NCI-H1417 treated with DMSO at 0.1 percent for 48 hours (cell line): ENCODE measurements around the gene TNNC1.

Experiments
- DNase-seq: peaks from one replicate; lab custom pipeline; 2025; lab: John Stamatoyannopoulos, UW

TNNC1 gene

GRCh38 chr3:52429779-52430415 is 23.9 kb downstream of the TNNC1 start:
- DNase-seq: no peak

GRCh38 chr3:52429031-52429430 is 24.8 kb downstream of the TNNC1 start:
- no peak for DNase-seq

- DNase-seq: no peak
Observed at GRCh38 chr3:52428151-52429005, 25.5 kb downstream of the TNNC1 start.

GRCh38 chr3:52423173-52423572 is 30.7 kb downstream of the TNNC1 start:
- DNase-seq: no peak

- no peak for DNase-seq
Observed at GRCh38 chr3:52422669-52423068, 31.2 kb downstream of the TNNC1 start.

DNA sequence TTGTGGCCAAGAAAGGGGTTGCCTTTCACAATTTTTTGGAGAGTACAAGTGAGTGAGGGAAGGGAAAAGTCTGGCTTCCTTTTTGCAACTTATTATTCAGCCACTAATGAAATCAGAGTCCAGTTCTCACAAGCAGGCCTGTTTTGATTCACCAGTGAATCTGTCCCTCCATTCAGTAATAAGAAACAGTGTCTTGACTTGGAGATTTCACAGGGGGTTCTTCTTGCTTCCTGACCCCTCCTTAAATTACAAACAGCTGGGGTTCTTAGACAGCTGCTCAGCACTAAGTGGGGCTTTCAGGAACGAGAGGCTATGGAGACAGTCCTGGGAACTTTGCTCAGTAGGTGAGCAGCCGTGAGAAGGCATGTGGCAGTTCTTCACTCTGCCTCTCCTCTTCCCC is 33.5 kb downstream of the TNNC1 start:
- DNase-seq: no peak

GRCh38 chr3:52415800-52416199 is 38.0 kb downstream of the TNNC1 start:
- no peak for DNase-seq

DNA sequence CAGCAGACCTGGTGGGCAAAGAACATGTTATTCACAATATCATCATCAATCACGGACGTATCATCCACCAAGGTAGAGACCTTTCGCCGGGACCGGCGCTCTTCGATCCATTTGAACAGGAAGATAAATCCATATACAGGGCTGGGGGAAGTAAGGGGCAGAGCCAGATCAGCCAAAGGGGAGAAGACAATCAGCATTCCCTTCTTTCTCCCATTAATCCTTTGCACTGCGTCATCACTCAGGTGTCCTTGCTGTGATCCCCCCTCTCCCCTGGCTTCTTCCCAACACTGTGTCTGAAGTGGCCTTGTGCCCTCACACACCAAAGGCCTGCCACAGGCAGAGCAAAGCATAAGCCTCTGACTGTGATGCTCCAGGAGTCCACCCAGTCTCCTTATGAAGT is 45.4 kb downstream of the TNNC1 start:
- DNase-seq: no peak

DNA sequence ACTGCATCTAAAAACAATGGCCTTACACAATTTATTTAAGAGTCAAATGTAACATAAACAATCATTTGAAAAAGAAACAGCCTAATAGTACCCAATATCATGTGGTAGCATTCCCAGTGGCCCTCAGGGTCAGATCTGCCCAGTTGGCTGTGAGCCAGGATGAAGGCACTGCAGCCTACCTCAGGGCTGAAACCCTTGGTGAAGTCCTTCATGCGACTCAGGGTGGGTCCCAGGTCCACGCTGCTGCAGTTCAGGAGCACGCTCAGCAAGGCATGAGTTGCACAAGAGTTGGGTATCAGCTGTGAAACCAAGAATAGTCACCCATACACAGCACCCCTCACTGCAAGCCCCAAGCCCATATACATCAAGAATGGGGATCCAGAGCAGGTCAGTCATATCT is 46.1 kb downstream of the TNNC1 start:
- DNase-seq: no peak

DNA sequence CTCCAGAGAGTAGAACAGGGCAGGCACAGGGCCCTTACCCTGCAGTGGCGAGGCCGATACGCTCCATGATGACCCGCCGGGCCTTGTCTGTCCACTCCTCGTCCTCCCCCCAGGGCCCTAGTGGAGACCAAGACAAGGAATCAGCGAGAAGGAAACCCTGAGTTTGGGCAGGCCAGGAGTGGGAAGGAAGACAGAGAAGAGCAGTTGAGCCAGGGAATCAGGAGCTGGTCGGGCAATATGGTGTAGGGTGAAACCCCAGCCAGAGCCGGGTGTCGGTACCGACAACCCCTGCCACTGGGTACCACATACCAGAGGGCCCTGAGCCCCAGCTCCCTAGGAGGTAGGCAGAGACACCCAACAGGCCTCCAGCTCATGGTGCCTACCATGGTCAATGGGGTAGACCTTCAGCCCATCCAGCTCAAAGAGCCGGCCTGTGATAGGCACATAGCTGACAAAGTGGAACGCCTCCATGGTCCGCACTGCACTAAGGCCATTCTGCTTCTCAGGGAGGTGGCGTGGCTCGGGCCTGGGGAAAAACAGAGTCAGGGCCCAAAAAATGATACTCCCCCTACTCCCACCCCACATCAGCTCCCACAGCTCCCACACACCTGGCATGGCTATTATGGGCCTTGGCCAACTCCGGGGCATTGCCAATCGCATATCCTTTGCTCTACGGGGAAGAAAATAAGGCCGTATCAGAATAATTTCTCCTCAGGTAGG is 46.9 kb downstream of the TNNC1 start:
- DNase-seq: no peak

- DNase-seq: no peak
Observed at GRCh38 chr3:52406231-52406661, 47.6 kb downstream of the TNNC1 start.

DNA sequence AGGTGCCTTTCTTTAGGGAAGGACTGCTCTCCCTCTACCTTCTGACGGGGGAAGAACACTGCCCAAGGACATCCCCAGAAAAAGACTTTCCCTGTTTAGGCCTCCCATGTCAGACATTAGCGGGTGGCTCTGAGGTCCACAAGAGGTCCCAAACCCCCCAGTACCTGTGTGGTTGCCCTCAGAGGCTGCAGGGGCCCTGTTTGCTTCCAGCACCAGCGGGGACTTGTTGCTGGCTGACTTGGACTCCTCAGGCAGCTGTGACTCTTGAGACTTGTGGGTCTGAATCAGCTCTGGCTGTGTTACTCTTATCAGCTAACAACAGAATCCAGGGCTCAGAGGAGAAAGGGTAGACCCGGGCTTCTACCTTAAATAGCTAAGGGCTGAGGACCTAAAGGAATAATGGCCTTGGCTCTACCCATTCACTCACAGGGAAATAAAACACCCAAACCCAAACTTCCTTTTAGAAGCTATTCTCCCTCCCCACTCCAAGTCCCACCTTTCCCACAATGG is 48.2 kb downstream of the TNNC1 start:
- DNase-seq: no peak

- no peak for DNase-seq
Observed at GRCh38 chr3:52405066-52405465, 48.8 kb downstream of the TNNC1 start.

DNA sequence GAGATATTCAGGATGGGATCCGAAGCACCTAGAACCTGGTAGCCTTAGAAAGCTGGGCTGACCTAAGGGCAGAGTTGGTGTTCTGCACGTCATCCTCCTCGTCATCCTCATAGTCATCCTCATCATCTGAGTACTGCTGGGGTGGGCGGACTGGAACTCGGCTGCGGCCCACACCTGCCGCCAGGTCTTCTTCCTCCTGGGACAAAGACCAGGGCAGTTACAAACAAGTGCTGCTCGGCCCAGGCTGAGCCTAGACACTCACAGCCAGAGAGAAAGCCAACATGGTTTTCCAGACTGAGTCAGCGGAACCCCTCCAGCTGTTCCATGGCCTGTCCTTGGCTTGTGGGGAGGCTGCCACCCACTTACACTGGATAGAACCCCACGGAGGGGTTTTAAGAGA is 49.5 kb downstream of the TNNC1 start:
- no peak for DNase-seq

DNA sequence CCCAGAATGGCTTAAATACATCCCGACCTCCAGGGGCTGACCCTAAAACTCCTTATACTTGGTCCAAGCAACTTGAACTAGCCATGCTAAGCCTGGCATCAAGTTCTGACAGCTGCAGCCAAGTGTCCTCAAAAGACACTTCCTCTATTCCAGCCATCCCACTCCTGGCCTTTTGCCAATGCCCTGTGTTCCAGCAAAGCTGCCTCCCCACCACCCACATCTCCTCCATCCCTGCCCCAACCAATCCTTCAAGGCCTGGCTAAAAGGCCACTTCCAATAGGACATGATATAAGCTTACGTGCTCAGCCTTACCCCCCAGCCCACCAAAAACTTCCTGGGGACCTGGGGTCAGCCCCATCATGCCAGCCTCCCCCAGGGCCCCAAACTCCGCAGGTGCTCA is 49.9 kb downstream of the TNNC1 start:
- DNase-seq: no peak

DNA sequence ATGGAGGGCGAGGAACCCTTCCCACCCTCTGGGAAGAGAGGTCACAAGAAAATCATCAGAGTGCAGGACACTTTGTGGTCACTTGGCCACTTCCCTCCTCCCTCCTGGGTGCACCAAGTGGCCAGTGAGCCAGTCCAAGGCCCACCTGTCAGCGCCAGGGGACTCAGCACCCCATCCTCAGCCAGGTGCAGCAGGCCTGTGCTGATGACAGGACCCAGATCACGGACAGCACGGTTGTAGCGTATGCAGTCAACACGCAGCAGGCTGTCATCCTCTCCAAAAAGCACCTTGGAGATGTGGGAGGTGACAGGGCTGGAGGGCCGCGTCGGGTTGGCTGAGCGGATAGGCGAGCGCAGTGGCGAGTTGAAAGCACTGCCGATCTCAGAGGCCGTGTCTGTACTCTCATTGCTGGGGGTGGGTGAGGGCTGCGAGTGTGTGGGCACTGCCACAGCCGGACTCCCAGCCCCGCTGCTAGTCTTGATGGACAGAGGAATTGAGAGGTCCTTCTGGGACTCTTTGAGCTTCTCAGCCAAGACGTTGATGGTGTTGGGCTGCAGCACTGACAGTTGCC is 50.5 kb downstream of the TNNC1 start:
- no peak for DNase-seq

DNA sequence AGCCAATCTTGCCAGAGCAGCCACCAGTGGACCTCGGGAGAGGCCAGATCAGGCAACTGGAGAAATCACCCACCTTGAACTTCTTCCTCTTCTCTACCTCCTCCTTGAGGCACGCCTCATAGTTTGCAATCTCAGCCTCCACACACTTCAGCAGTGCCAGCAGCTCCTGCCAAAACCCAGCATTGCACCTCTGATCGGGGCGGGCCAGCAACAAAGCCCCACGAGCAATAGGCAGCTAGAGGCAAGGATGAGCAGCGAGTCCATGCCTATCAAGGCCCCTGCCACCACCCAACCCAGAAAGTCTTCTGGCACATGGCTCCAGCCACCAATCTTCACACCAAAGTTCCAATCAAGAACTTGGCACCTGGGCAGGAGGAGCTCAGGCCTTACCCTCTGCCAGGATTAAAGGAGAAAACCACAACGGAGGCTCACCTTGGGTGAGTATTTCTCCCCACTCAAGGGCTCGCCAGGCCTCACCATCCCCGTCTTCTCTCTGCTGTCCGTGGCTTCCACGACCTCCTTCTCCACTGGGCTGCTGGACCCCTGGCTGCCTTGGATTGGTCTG is 51.1 kb downstream of the TNNC1 start:
- no peak for DNase-seq

DNA sequence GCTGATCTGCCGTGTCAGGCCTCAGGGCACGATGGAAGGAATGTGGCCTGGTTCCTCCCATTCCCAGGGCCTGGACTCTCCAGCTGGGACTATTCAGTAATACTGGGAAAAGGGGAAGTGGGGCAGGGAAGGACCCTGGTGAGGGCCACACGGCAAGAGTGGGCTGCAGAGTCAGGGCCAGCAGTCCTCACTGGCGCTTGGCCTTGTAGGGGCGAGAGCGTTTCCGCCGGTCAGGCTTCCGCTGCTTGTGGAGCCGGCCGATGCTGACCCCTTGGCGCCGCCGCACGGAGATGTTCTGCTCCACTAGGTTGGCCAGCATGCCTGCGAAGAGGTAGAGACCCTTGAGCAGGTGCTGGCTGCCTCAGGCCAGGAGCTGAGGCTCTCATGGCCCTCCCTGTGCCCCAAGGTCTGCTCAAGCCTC is 51.7 kb downstream of the TNNC1 start:
- DNase-seq: no peak

DNA sequence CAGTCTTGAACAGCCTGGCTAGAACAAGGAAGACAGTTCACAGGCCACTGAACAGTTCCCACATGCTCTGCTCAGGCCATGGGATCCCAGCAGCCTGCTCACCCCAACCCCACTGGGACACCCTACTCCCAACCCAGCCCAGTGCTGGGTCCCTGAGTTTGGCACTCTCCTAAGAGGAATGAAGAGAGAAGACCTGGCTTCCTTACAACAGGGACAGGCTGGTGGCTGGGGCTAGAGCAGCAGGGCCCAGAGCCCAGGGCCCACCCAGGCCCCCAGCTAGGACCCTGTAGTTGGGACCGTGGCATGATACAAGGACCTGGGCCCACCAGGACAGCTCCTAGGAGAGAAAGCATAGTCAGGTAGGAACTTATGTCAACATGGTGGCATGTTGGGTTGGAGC is 52.3 kb downstream of the TNNC1 start:
- no peak for DNase-seq
